ENCODE results near the gene DMAC1. TPM values are rescaled to one million over a fixed set of nuclear protein-coding genes. Genes with fewer than 3 reads are reported as not detected.

The DMAC1 gene
- total RNA-seq, 1 donor, result 7.6 TPM

DNA sequence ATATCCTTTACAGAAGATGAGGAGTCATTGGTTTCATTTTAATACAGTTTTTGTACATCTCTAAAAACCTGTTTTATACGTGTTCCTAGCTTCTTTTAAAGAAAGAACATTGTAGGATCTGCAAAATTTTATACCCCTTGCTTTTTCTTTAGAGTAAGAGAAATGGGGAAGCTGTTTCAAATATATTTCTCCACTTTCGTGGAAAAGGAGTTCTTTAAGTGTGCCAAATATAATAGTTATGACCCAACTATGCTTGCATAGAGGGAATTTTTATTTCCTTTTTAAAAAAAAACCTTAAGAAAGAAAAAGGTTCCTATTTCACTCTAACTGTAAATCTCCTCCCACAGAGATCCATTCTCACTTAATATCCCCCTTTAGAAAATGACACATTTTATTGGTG is 27.5 kb upstream of the DMAC1 start:
- Histone ChIP-seq H3K4me1 (ENCODE audit: insufficient read depth, low read length) (no peaks in the 10 kb centered on the region), H3K36me3 (ENCODE audit: insufficient read depth, low read length) (no peaks in the 10 kb centered on the region), H3K4me3 (ENCODE audit: insufficient read depth, low read length) (no peak overlapping the region), H3K9me3 (ENCODE audit: low read depth, low read length) (no peaks in the 10 kb centered on the region), H4K20me1 (ENCODE audit: insufficient read depth, low read length) (no peaks in the 10 kb centered on the region), H3K27me3 (ENCODE audit: insufficient read depth, low read length) (no peaks in the 10 kb centered on the region), H3K4me2 (ENCODE audit: insufficient read depth, low read length) (no peak overlapping the region), H3K79me2 (ENCODE audit: insufficient read depth, low read length) (no peaks in the 10 kb centered on the region), H2AFZ (ENCODE audit: low read length) (no peak overlapping the region), H3K27ac (ENCODE audit: low read depth, low read length) (no peak overlapping the region)
- DNase-seq (ENCODE audit: insufficient read length, low spot score, missing footprints), result no peak
- TF ChIP-seq, protein P1, sequence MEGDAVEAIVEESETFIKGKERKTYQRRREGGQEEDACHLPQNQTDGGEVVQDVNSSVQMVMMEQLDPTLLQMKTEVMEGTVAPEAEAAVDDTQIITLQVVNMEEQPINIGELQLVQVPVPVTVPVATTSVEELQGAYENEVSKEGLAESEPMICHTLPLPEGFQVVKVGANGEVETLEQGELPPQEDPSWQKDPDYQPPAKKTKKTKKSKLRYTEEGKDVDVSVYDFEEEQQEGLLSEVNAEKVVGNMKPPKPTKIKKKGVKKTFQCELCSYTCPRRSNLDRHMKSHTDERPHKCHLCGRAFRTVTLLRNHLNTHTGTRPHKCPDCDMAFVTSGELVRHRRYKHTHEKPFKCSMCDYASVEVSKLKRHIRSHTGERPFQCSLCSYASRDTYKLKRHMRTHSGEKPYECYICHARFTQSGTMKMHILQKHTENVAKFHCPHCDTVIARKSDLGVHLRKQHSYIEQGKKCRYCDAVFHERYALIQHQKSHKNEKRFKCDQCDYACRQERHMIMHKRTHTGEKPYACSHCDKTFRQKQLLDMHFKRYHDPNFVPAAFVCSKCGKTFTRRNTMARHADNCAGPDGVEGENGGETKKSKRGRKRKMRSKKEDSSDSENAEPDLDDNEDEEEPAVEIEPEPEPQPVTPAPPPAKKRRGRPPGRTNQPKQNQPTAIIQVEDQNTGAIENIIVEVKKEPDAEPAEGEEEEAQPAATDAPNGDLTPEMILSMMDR (IDR thresholded peaks at IDR 0.05; ENCODE audit: extremely low read depth, low read depth, low read length), result no peak

DNA sequence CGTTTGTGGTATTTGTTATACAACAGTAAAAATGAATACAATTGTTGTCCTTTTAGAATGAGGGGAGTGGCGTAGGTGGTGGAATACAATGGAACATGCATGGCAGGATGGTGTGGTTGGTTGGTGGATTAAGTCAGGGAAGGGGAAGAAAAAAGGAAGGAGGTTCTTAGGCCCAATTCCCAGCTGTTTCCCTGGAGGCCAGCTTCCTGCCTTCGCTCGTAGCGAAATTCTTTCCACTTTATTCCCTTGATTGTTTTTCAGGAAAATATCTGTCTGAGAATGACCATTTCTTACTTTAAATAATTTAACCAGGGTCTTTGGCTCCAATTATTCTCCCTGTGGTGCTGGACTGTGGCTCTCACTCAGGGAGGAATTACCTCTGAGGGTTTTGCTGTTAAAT is 24.1 kb upstream of the DMAC1 start:
- Histone ChIP-seq H4K20me1 (ENCODE audit: insufficient read depth, low read length) (no peaks in the 10 kb centered on the region), H3K27me3 (ENCODE audit: insufficient read depth, low read length) (no peaks in the 10 kb centered on the region), H3K4me2 (ENCODE audit: insufficient read depth, low read length) (no peak overlapping the region), H3K27ac (ENCODE audit: low read depth, low read length) (no peak overlapping the region), H3K9me3 (ENCODE audit: low read depth, low read length) (no peaks in the 10 kb centered on the region), H3K4me3 (ENCODE audit: insufficient read depth, low read length) (no peak overlapping the region), H3K79me2 (ENCODE audit: insufficient read depth, low read length) (no peaks in the 10 kb centered on the region), H2AFZ (ENCODE audit: low read length) (no peak overlapping the region), H3K4me1 (ENCODE audit: insufficient read depth, low read length) (no peaks in the 10 kb centered on the region), H3K36me3 (ENCODE audit: insufficient read depth, low read length) (no peaks in the 10 kb centered on the region)
- TF ChIP-seq, protein P1 (IDR thresholded peaks at IDR 0.05; ENCODE audit: extremely low read depth, low read depth, low read length), result no peak
- no peak for DNase-seq (ENCODE audit: insufficient read length, low spot score, missing footprints)

DNA sequence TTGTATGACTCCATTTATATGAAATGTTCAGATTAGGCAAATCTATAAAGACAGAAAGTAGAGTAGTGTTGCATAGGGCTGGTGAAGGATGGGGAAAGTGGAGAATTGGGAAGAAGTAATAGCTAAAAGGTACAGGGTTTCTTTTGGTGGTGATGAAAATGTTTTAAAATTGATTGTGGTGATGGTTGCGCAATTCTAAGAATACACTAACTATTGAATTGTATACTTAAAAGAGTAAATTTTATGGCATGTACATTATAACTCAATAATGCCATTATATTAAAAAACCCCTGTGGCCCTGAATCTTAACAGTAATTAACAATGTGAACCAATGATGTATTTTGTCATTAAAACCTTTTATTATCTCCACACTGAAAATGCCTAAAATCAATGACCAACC is 20.4 kb upstream of the DMAC1 start:
- Histone ChIP-seq H3K79me2 (ENCODE audit: insufficient read depth, low read length) (no peaks in the 10 kb centered on the region), H3K4me1 (ENCODE audit: insufficient read depth, low read length) (no peaks in the 10 kb centered on the region), H2AFZ (ENCODE audit: low read length) (no peak overlapping the region), H3K4me2 (ENCODE audit: insufficient read depth, low read length) (no peak overlapping the region), H3K4me3 (ENCODE audit: insufficient read depth, low read length) (no peak overlapping the region), H4K20me1 (ENCODE audit: insufficient read depth, low read length) (no peaks in the 10 kb centered on the region), H3K27me3 (ENCODE audit: insufficient read depth, low read length) (no peaks in the 10 kb centered on the region), H3K36me3 (ENCODE audit: insufficient read depth, low read length) (no peaks in the 10 kb centered on the region), H3K9me3 (ENCODE audit: low read depth, low read length) (no peaks in the 10 kb centered on the region), H3K27ac (ENCODE audit: low read depth, low read length) (no peak overlapping the region)
- DNase-seq (ENCODE audit: insufficient read length, low spot score, missing footprints), result no peak
- TF ChIP-seq, protein P1 (IDR thresholded peaks at IDR 0.05; ENCODE audit: extremely low read depth, low read depth, low read length), result no peak

DNA sequence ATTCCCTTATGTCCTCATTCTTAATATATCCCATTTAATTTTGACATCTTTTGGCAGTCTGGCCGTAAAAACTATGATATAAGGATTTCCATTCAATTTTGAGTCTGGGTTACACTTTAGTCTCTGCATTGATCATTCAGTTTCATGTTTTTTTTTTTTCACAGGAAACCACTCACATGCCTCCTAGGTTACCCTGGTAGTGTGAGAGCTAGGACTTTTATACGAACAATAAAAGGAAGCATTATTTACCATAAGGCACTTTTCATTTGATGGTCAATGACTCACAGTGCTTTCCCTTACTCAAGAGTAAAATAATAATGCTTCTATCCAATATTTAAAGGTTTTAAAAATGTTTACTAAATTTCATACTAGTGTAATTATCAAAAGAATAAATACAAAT is 16.4 kb upstream of the DMAC1 start:
- H3K79me2 ChIP-seq (ENCODE audit: insufficient read depth, low read length), result no peaks in the 10 kb centered on the region
- no peaks in the 10 kb centered on the region for H3K4me1 ChIP-seq (ENCODE audit: insufficient read depth, low read length)
- H2AFZ ChIP-seq (ENCODE audit: low read length), result no peak overlapping the region
- no peaks in the 10 kb centered on the region for H3K27me3 ChIP-seq (ENCODE audit: insufficient read depth, low read length)
- TF ChIP-seq, protein P1 (IDR thresholded peaks at IDR 0.05; ENCODE audit: extremely low read depth, low read depth, low read length), result no peak
- no peak overlapping the region for H3K4me3 ChIP-seq (ENCODE audit: insufficient read depth, low read length)
- no peaks in the 10 kb centered on the region for H3K9me3 ChIP-seq (ENCODE audit: low read depth, low read length)
- no peaks in the 10 kb centered on the region for H3K36me3 ChIP-seq (ENCODE audit: insufficient read depth, low read length)
- DNase-seq (ENCODE audit: insufficient read length, low spot score, missing footprints), result no peak
- H3K4me2 ChIP-seq (ENCODE audit: insufficient read depth, low read length), result no peak overlapping the region
- H3K27ac ChIP-seq (ENCODE audit: low read depth, low read length), result no peak overlapping the region
- H4K20me1 ChIP-seq (ENCODE audit: insufficient read depth, low read length), result no peaks in the 10 kb centered on the region
